Mesenchymal stem cell (in vitro differentiated cells and primary cell): Measurements from ENCODE around the gene COQ9.

Source experiments
- DNase-seq: peaks from one replicate; pipeline ENCODE4 v3.0.0-alpha.2; 2013
- H2AFZ ChIP-seq: one replicate; pipeline ENCODE4 v1.6.1; 2013; ENCODE audit warnings: low read depth, mild to moderate bottlenecking, control low read depth, inconsistent platforms, low read length, moderate library complexity
- H2AK5ac ChIP-seq: 2 replicates; pipeline ENCODE4 v1.6.1; 2013; ENCODE audit warnings: low read length, moderate library complexity, mild to moderate bottlenecking, inconsistent platforms; ENCODE audit not compliant: severe bottlenecking
- H2BK120ac ChIP-seq: one replicate; pipeline ENCODE4 v1.6.1; 2013; ENCODE audit warnings: low read depth, mild to moderate bottlenecking, inconsistent platforms, low read length, moderate library complexity
- H2BK12ac ChIP-seq, 2 experiments: one replicate each; pipeline ENCODE4 v1.6.1; 2013; ENCODE audit warnings: inconsistent platforms in 2 of 2, low read length in 2 of 2, mild to moderate bottlenecking in 2 of 2, moderate library complexity in 2 of 2, control low read depth in 1 of 2
- H2BK15ac ChIP-seq: one replicate; pipeline ENCODE4 v1.6.1; 2013; ENCODE audit warnings: mild to moderate bottlenecking, low read depth, inconsistent platforms; ENCODE audit not compliant: poor library complexity, severe bottlenecking
- H2BK5ac ChIP-seq: 2 replicates; pipeline ENCODE4 v1.6.1; 2013; ENCODE audit warnings: low read depth, mild to moderate bottlenecking, low read length, control low read depth, inconsistent platforms; ENCODE audit not compliant: poor library complexity, severe bottlenecking
- H3K14ac ChIP-seq, 2 experiments: one replicate each; pipeline ENCODE4 v1.6.1; 2013; ENCODE audit warnings: inconsistent platforms in 2 of 2, low read length in 2 of 2, control low read depth in 1 of 2, mild to moderate bottlenecking in 1 of 2, moderate library complexity in 1 of 2
- H3K18ac ChIP-seq, 2 experiments: one replicate each; pipeline ENCODE4 v1.6.1; 2013; ENCODE audit warnings: inconsistent platforms in 2 of 2, low read length in 2 of 2, control low read depth in 1 of 2, low read depth in 1 of 2, mild to moderate bottlenecking in 1 of 2
- H3K23ac ChIP-seq, 2 experiments: one replicate each; pipeline ENCODE4 v1.6.1; 2013; ENCODE audit warnings: inconsistent platforms in 2 of 2, low read length in 2 of 2, mild to moderate bottlenecking in 2 of 2, moderate library complexity in 2 of 2, control low read depth in 1 of 2
- H3K27ac ChIP-seq: 2 replicates; pipeline ENCODE4 v1.5.1; 2013; ENCODE audit warnings: mild to moderate bottlenecking, moderate library complexity, low read length, control low read depth, inconsistent platforms; ENCODE audit not compliant: poor library complexity, severe bottlenecking
- H3K27me3 ChIP-seq, 2 experiments: 2 replicates each; pipeline versions ENCODE4 v1.6.1 to v1.7.0; 2013; ENCODE audit warnings: low read length in 2 of 2, mild to moderate bottlenecking in 2 of 2, moderate library complexity in 2 of 2, control low read depth in 1 of 2, inconsistent platforms in 1 of 2; ENCODE audit not compliant: control insufficient read depth in 1 of 2, insufficient read depth in 1 of 2
- H3K36me3 ChIP-seq, 2 experiments: 2 replicates each; pipeline versions ENCODE4 v1.6.1 to v1.7.0; 2013; ENCODE audit warnings: low read length in 2 of 2, control low read depth in 1 of 2, inconsistent platforms in 1 of 2, low read depth in 1 of 2, mild to moderate bottlenecking in 1 of 2; ENCODE audit not compliant: insufficient read depth in 2 of 2, control insufficient read depth in 1 of 2
- H3K4ac ChIP-seq, 2 experiments: one replicate each; pipeline ENCODE4 v1.6.1; 2013; ENCODE audit warnings: inconsistent platforms in 2 of 2, low read length in 2 of 2, mild to moderate bottlenecking in 2 of 2, moderate library complexity in 2 of 2, control low read depth in 1 of 2, low read depth in 1 of 2
- H3K4me1 ChIP-seq: 2 replicates; pipeline ENCODE4 v1.6.1; 2013; ENCODE audit warnings: low read depth, low read length, control low read depth; ENCODE audit not compliant: control insufficient read depth, insufficient read depth
- H3K4me2 ChIP-seq: 2 replicates; pipeline ENCODE4 v1.6.1; 2013; ENCODE audit warnings: low read length, mild to moderate bottlenecking, inconsistent platforms; ENCODE audit not compliant: poor library complexity, severe bottlenecking
- H3K4me3 ChIP-seq, 2 experiments: 2 replicates each; pipeline versions ENCODE4 v1.5.1 to v1.7.0; 2013; ENCODE audit warnings: low read length in 2 of 2, mild to moderate bottlenecking in 2 of 2, control low read depth in 1 of 2, low read depth in 1 of 2; ENCODE audit not compliant: insufficient read depth in 1 of 2
- H3K79me1 ChIP-seq: replicated peaks from 2 replicates; pipeline ENCODE4 v1.6.1; 2013; ENCODE audit warnings: mild to moderate bottlenecking, control low read depth, low read length, inconsistent platforms; ENCODE audit not compliant: poor library complexity, severe bottlenecking
- H3K9ac ChIP-seq: 2 replicates; pipeline ENCODE4 v1.7.0; 2013; ENCODE audit warnings: mild to moderate bottlenecking, low read length, moderate library complexity
- H3K9me3 ChIP-seq: 2 replicates; pipeline ENCODE4 v1.7.0; 2013; ENCODE audit warnings: mild to moderate bottlenecking, low read length; ENCODE audit not compliant: control insufficient read depth
- H4K8ac ChIP-seq: one replicate; pipeline ENCODE4 v1.6.1; 2013; ENCODE audit warnings: inconsistent platforms, mild to moderate bottlenecking, low read length, moderate library complexity
- H4K91ac ChIP-seq: one replicate; pipeline ENCODE4 v1.6.1; 2013; ENCODE audit warnings: mild to moderate bottlenecking, low read length, inconsistent platforms
- WGBS: methylation state at CpG from one replicate; pipeline ENCODE4 v1.1.7; 2013; ENCODE audit warnings: mixed read lengths; 5-methylcytosine and 5-hydroxymethylcytosine counted together

Gene COQ9

DNA sequence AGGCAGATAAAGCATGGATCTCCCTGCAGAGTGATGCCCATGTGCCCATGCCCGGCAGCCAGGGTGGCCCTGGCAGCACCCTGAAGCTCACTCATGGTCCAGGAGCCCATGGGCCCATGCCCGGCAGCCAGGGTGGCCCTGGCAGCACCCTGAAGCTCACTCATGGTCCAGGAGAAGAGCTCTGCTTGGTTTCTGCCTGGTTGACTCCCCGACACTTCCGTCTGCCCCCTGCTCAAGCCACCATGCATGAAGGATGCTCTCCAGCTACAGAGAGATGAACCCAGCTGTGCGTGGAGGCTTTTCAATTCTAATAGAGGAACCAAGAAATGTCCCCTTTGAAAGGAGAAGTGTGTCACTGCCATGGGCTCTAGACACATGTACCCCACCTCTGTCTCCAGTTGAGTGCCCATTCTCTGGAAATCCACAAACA, 34.0 kb upstream of the COQ9 start:
- Histone ChIP-seq H3K4me1 (peaks cover 9% of the 10 kb centered on the region), H2BK12ac (no peak overlapping the region), H3K36me3 (no peaks in the 10 kb centered on the region), H2AK5ac (no peak overlapping the region), H4K8ac (no peak overlapping the region), H3K79me1 (no peaks in the 10 kb centered on the region), H3K23ac (no peak overlapping the region), H3K4ac (no peak overlapping the region), H3K9me3 (no peaks in the 10 kb centered on the region), H2BK15ac (no peak overlapping the region), H3K4me2 (no peak overlapping the region), H2BK5ac (no peak overlapping the region), H3K4me3 (no peak overlapping the region), H4K91ac (no peak overlapping the region), H3K27me3 (peaks cover 23 to 62% of the 10 kb centered on the region in 2 experiments), H2AFZ (no peak overlapping the region), H2BK120ac (no peak overlapping the region), H3K27ac (no peak overlapping the region), H3K14ac (no peak overlapping the region), H3K9ac (no peak overlapping the region), H3K18ac (no peak overlapping the region)
- 91% methylated on average over 5 of the region's 5 CpGs for WGBS
- no peak for DNase-seq

DNA sequence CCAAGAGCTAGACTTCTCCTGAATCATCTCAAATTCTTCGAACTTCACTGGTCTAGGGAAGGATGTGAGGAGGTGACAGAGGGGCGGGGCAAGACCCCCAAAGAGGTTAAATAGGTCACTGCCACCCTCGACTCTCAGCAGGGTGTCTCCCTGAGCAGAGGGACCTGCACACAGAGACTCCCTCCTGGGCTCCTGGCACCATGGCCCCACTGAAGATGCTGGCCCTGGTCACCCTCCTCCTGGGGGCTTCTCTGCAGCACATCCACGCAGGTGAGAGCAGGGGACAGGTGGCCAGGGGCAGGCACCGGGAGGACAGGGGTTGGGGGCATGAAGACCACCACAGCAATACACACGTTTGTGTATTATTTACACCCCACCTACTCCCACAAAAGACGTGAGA, 33.5 kb upstream of the COQ9 start:
- no peak overlapping the region for H2BK15ac ChIP-seq
- H4K91ac ChIP-seq = no peak overlapping the region

DNA sequence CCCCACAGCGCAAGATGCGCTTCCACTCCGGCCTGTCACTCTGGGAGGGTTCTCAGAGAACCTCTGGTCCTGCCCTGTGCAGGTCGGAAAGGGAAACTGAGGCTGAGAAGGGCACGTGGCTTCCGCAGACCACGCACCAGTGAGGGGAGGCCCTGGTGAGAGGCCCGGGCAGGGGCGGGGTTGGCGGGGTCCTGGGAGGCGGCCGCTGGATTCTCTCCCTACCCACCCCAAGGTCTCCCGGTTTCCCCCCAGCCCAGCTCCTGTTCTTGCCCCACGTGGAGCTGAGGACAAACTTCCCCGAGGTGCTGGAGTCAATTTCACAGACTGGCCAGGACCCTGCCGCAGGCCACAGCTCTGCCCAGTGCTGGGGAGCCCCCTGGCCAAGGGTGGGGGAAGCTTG, 31.2 kb upstream of the COQ9 start:
- Histone ChIP-seq H2BK5ac (no peak overlapping the region), H3K36me3 (no peaks in the 10 kb centered on the region), H3K18ac (peak overlapping the region; percentile 74 to 82), H3K79me1 (no peaks in the 10 kb centered on the region), H3K4me1 (peaks cover 12% of the 10 kb centered on the region), H3K9ac (no peak overlapping the region), H3K27ac (no peak overlapping the region), H3K4me3 (no peak overlapping the region), H4K91ac (peak overlapping the region; percentile 90), H4K8ac (peak overlapping the region; percentile 95), H2BK12ac (peak overlapping the region in 1 of 2 experiments; percentile 87), H2BK120ac (no peak overlapping the region), H3K27me3 (peaks cover 7 to 42% of the 10 kb centered on the region in 2 experiments), H2BK15ac (peak overlapping the region; percentile 91), H2AFZ (peak overlapping the region; percentile 65), H3K4me2 (no peak overlapping the region), H2AK5ac (no peak overlapping the region), H3K14ac (no peak overlapping the region), H3K4ac (peak overlapping the region in 1 of 2 experiments; percentile 21), H3K23ac (no peak overlapping the region), H3K9me3 (no peaks in the 10 kb centered on the region)
- 85% methylated on average over 15 of the region's 16 CpGs for WGBS
- no peak for DNase-seq

More for the DNA sequence above, 33.5 kb upstream of the COQ9 start:
- Histone ChIP-seq H3K18ac (no peak overlapping the region), H3K4ac (no peak overlapping the region), H2BK12ac (no peak overlapping the region), H4K8ac (no peak overlapping the region), H3K14ac (no peak overlapping the region), H2AK5ac (no peak overlapping the region), H2BK5ac (no peak overlapping the region), H3K9ac (no peak overlapping the region), H3K79me1 (no peaks in the 10 kb centered on the region), H2AFZ (no peak overlapping the region), H3K23ac (no peak overlapping the region), H3K4me1 (peaks cover 9% of the 10 kb centered on the region), H3K27ac (no peak overlapping the region), H2BK120ac (no peak overlapping the region), H3K27me3 (peaks cover 23 to 62% of the 10 kb centered on the region in 2 experiments), H3K4me3 (no peak overlapping the region), H3K4me2 (no peak overlapping the region), H3K36me3 (no peaks in the 10 kb centered on the region), H3K9me3 (no peaks in the 10 kb centered on the region)
- DNase-seq = no peak
- WGBS = 70% methylated on average over 5 of the region's 7 CpGs

DNA sequence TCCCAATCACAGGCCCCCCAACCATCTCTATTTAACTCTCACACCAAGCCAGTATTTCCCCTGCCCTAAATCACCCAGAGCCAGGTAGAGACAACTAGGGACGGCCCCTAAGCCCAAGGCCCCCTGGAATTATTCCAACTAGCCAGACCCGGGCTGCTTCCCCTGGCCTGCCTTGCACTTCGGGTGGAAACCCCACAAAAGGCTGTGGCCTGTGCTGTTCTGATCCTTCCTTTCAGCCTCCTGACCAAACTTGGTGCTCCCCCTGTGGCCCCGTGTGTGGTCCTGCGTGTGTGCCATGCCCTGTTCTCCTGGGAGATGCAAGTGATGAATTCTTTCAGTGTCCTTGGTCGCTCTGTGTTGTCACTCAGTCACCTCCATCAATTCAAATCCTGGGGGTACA, 27.8 kb upstream of the COQ9 start:
- Histone ChIP-seq H3K27ac (no peak overlapping the region), H2AFZ (no peak overlapping the region), H2BK12ac (no peak overlapping the region), H3K9me3 (no peaks in the 10 kb centered on the region), H3K27me3 (peaks cover 0 to 13% of the 10 kb centered on the region in 2 experiments), H3K4me1 (peaks cover 12% of the 10 kb centered on the region), H4K91ac (no peak overlapping the region), H2AK5ac (no peak overlapping the region), H3K36me3 (no peaks in the 10 kb centered on the region), H4K8ac (no peak overlapping the region), H2BK120ac (no peak overlapping the region), H3K23ac (no peak overlapping the region), H3K18ac (peak overlapping the region in 1 of 2 experiments; percentile 3), H2BK5ac (no peak overlapping the region), H3K4ac (no peak overlapping the region), H3K4me3 (no peak overlapping the region), H2BK15ac (no peak overlapping the region), H3K9ac (no peak overlapping the region), H3K79me1 (no peaks in the 10 kb centered on the region), H3K14ac (no peak overlapping the region), H3K4me2 (no peak overlapping the region)
- no peak for DNase-seq
- WGBS = 88% methylated on average over 6 of the region's 6 CpGs
